Measurements from ENCODE around the gene CDCA5.

Gene CDCA5

GRCh38 chr11:65131895-65132237 is 48.0 kb upstream of the CDCA5 start:
- Histone ChIP-seq H2AFZ (ENCODE audit: low read depth, low read length) (no peak overlapping the region), H3K27ac (ENCODE audit: low read length) (peak overlapping the region; percentile 99), H3K9me3 (ENCODE audit: insufficient read depth, low read length) (no peaks in the 10 kb centered on the region), H3K9ac (ENCODE audit: low read length) (peak overlapping the region; percentile 99), H3K4me1 (ENCODE audit: low read length) (peaks cover 36% of the 10 kb centered on the region), H3K4me3 (ENCODE audit: low read length) (peak overlapping the region; percentile 93), H4K20me1 (ENCODE audit: insufficient read depth, low read length) (no peaks in the 10 kb centered on the region), H3K27me3 (ENCODE audit: low read depth, low read length) (no peaks in the 10 kb centered on the region), H3K79me2 (ENCODE audit: low read length) (peaks cover 47% of the 10 kb centered on the region), H3K36me3 (replicated peaks; ENCODE audit: low read depth, low read length) (peaks cover 54% of the 10 kb centered on the region), H3K4me2 (ENCODE audit: low read length) (peak overlapping the region; percentile 100)
- TF ChIP-seq CTCF (IDR thresholded peaks at IDR 0.05; ENCODE audit: low read depth, low read length) = no peak
- TF ChIP-seq EZH2phosphoT487 (IDR thresholded peaks at IDR 0.05; ENCODE audit: low read depth) = no peak

GRCh38 chr11:65131417-65131776 is 47.6 kb upstream of the CDCA5 start:
- Histone ChIP-seq H3K36me3 (replicated peaks; ENCODE audit: low read depth, low read length) (peaks cover 59% of the 10 kb centered on the region), H3K4me3 (ENCODE audit: low read length) (peak overlapping the region; percentile 93)

GRCh38 chr11:65130631-65131416 is 47.0 kb upstream of the CDCA5 start:
- H4K20me1 ChIP-seq (ENCODE audit: insufficient read depth, low read length) = no peaks in the 10 kb centered on the region
- peaks cover 42% of the 10 kb centered on the region for H3K79me2 ChIP-seq (ENCODE audit: low read length)
- peak overlapping the region; percentile 99; the same call in 1 of the 2 replicates for H3K9ac ChIP-seq (ENCODE audit: low read length)
- H3K4me1 ChIP-seq (ENCODE audit: low read length) = peaks cover 32% of the 10 kb centered on the region
- peaks cover 60% of the 10 kb centered on the region for H3K36me3 ChIP-seq (replicated peaks; ENCODE audit: low read depth, low read length)
- H3K9me3 ChIP-seq (ENCODE audit: insufficient read depth, low read length) = no peaks in the 10 kb centered on the region
- peak overlapping the region; percentile 99 for H3K27ac ChIP-seq (ENCODE audit: low read length)
- H3K4me3 ChIP-seq (ENCODE audit: low read length) = peak overlapping the region; percentile 93; the same call in 1 of the 2 replicates
- no peaks in the 10 kb centered on the region for H3K27me3 ChIP-seq (ENCODE audit: low read depth, low read length)
- TF ChIP-seq EZH2phosphoT487 (IDR thresholded peaks at IDR 0.05; ENCODE audit: low read depth) (no peak), CTCF (IDR thresholded peaks at IDR 0.05; ENCODE audit: low read depth, low read length) (no peak)
- H2AFZ ChIP-seq (ENCODE audit: low read depth, low read length) = no peak overlapping the region
- H3K4me2 ChIP-seq (ENCODE audit: low read length) = peak overlapping the region; percentile 100

More at GRCh38 chr11:65131417-65131776, 47.6 kb upstream of the CDCA5 start:
- Histone ChIP-seq H3K27me3 (ENCODE audit: low read depth, low read length) (no peaks in the 10 kb centered on the region), H3K9me3 (ENCODE audit: insufficient read depth, low read length) (no peaks in the 10 kb centered on the region), H3K4me2 (ENCODE audit: low read length) (peak overlapping the region; percentile 100), H3K79me2 (ENCODE audit: low read length) (peaks cover 47% of the 10 kb centered on the region), H2AFZ (ENCODE audit: low read depth, low read length) (no peak overlapping the region), H4K20me1 (ENCODE audit: insufficient read depth, low read length) (no peaks in the 10 kb centered on the region), H3K27ac (ENCODE audit: low read length) (peak overlapping the region; percentile 99), H3K9ac (ENCODE audit: low read length) (peak overlapping the region; percentile 99), H3K4me1 (ENCODE audit: low read length) (peaks cover 36% of the 10 kb centered on the region)
- no peak for TF ChIP-seq CTCF (IDR thresholded peaks at IDR 0.05; ENCODE audit: low read depth, low read length)
- no peak for TF ChIP-seq EZH2phosphoT487 (IDR thresholded peaks at IDR 0.05; ENCODE audit: low read depth)

GRCh38 chr11:65129649-65130441 is 46.0 kb upstream of the CDCA5 start:
- Histone ChIP-seq H3K4me1 (ENCODE audit: low read length) (peaks cover 31% of the 10 kb centered on the region), H3K79me2 (ENCODE audit: low read length) (peaks cover 42% of the 10 kb centered on the region), H3K27ac (ENCODE audit: low read length) (peak overlapping the region; percentile 99), H3K9ac (ENCODE audit: low read length) (no peak overlapping the region), H2AFZ (ENCODE audit: low read depth, low read length) (no peak overlapping the region), H3K36me3 (replicated peaks; ENCODE audit: low read depth, low read length) (peaks cover 68% of the 10 kb centered on the region), H3K4me3 (ENCODE audit: low read length) (no peak overlapping the region), H3K4me2 (ENCODE audit: low read length) (peak overlapping the region; percentile 2; the same call in 1 of the 2 replicates), H4K20me1 (ENCODE audit: insufficient read depth, low read length) (no peaks in the 10 kb centered on the region), H3K27me3 (ENCODE audit: low read depth, low read length) (no peaks in the 10 kb centered on the region), H3K9me3 (ENCODE audit: insufficient read depth, low read length) (no peaks in the 10 kb centered on the region)
- TF ChIP-seq EZH2phosphoT487 (IDR thresholded peaks at IDR 0.05; ENCODE audit: low read depth) = no peak
- TF ChIP-seq CTCF (IDR thresholded peaks at IDR 0.05; ENCODE audit: low read depth, low read length) = no peak

All from OCI-LY3 (cell line).